ENCODE measurements around the gene NDUFS2. TPM values are rescaled to one million over a fixed set of nuclear protein-coding genes. Genes with fewer than 3 reads are reported as not detected.

The NDUFS2 gene
- total RNA-seq, 2 experiments from 2014 or later, result 49.9 to 55.7 TPM

- Mint-ChIP-seq H3K36me3 (ENCODE audit: low read depth) (peaks cover 70% of the 10 kb centered on the region), H3K4me1 (ENCODE audit: low read depth) (peaks cover 59% of the 10 kb centered on the region), H3K4me3 (peak overlapping the region; percentile 93), H3K9me3 (no peaks in the 10 kb centered on the region), H3K27ac (peak overlapping the region; percentile 98), H3K27me3 (no peaks in the 10 kb centered on the region)
- peak overlapping the region; percentile 69 to 86 for H3K27ac ChIP-seq (ENCODE audit: low read depth in 1 of 2, low read length in 2 of 2)
- POLR2A ChIA-PET, result interaction anchor here (1.0 to 3.6 kb wide), 19 partner anchors 9 to 215 kb away, joined by 3 to 58 read pairs (median 14); partner anchors contain the start of genes ARHGAP30, B4GALT3, DEDD and NDUFS2
- no peaks in the 10 kb centered on the region for H3K9me3 ChIP-seq (ENCODE audit: control insufficient read depth in 1 of 2, insufficient read depth in 1 of 2, low read length in 2 of 2)
- intact Hi-C loops (cut with DNase I, micrococcal nuclease), result loop anchor here (2.0 to 5.0 kb wide), 2 partner anchors 18 to 35 kb away; partner anchors contain the start of gene DEDD (in 2 of the 2)
- H3K36me3 ChIP-seq (ENCODE audit: insufficient read depth, low read length), result peaks cover 58% of the 10 kb centered on the region
- DNase-seq (no peak), ATAC-seq (ENCODE audit: poor library complexity) (no peak)
- TF ChIP-seq CTCF (IDR thresholded peaks at IDR 0.05), result no peak
- H3K4me1 ChIP-seq (ENCODE audit: insufficient read depth, low read length), result peaks cover 34% of the 10 kb centered on the region
- H3K27me3 ChIP-seq (ENCODE audit: control insufficient read depth in 1 of 2, insufficient read depth in 2 of 2, low read length in 2 of 2), result no peaks in the 10 kb centered on the region
- CTCF ChIA-PET, result interaction anchor here (0.6 to 4.3 kb wide), 16 partner anchors 10 to 201 kb away, joined by 3 to 28 read pairs (median 8); partner anchors contain the start of genes APOA2, B4GALT3, CFAP126 and DEDD
- H3K4me3 ChIP-seq (ENCODE audit: low read length), result peak overlapping the region; percentile 95
Observed at GRCh38 chr1:161166669-161167548, 35.3 kb upstream of the NDUFS2 start.

- H3K27ac Mint-ChIP-seq, result no peak overlapping the region
Observed at GRCh38 chr1:161168906-161169305, 33.3 kb upstream of the NDUFS2 start.

More at GRCh38 chr1:161168906-161169305, 33.3 kb upstream of the NDUFS2 start:
- Mint-ChIP-seq H3K9me3 (no peaks in the 10 kb centered on the region), H3K4me3 (peak overlapping the region; percentile 34), H3K36me3 (ENCODE audit: low read depth) (peaks cover 72% of the 10 kb centered on the region), H3K27me3 (no peaks in the 10 kb centered on the region), H3K4me1 (ENCODE audit: low read depth) (peaks cover 55% of the 10 kb centered on the region)
- no peak for TF ChIP-seq CTCF (IDR thresholded peaks at IDR 0.05)
- Histone ChIP-seq H3K27me3 (ENCODE audit: control insufficient read depth in 1 of 2, insufficient read depth in 2 of 2, low read length in 2 of 2) (no peaks in the 10 kb centered on the region), H3K36me3 (ENCODE audit: insufficient read depth, low read length) (peaks cover 59% of the 10 kb centered on the region), H3K27ac (ENCODE audit: low read depth in 1 of 2, low read length in 2 of 2) (no peak overlapping the region), H3K4me3 (ENCODE audit: low read length) (no peak overlapping the region), H3K4me1 (ENCODE audit: insufficient read depth, low read length) (peaks cover 45% of the 10 kb centered on the region), H3K9me3 (ENCODE audit: control insufficient read depth in 1 of 2, insufficient read depth in 1 of 2, low read length in 2 of 2) (no peaks in the 10 kb centered on the region)
- DNase-seq (no peak), ATAC-seq (ENCODE audit: poor library complexity) (no peak)
- ChIA-PET POLR2A (interaction anchor here (3.2 kb wide), 1 partner anchor 14 kb away, joined by 17 read pairs; no protein-coding TSS in a partner anchor), CTCF (interaction anchor here (0.6 kb wide), 1 partner anchor 19 kb away, joined by 6 read pairs; no protein-coding TSS in a partner anchor)
- intact Hi-C loops (cut with DNase I, micrococcal nuclease), result loop anchor here (2.0 to 5.0 kb wide), 2 partner anchors 30 to 37 kb away; partner anchors contain the start of genes DEDD (in 2 of the 2) and ADAMTS4 (in 1 of the 2)

Measured in CD4-positive, alpha-beta T cell (primary cell).